HepG2 (cell line): Measurements from ENCODE around the gene SLC9A4. TPM values are rescaled to one million over a fixed set of nuclear protein-coding genes. Genes with fewer than 3 reads are reported as not detected.

Source experiments
- GZF1 ChIP-seq: sonication (generic); formaldehyde crosslinking; IDR thresholded peaks from 2 replicates; pipeline ENCODE4 v1.5.1; 2020; ENCODE audit warnings: mild to moderate bottlenecking, missing genetic modification reagents
- HDAC1 ChIP-seq: sonication (generic); formaldehyde crosslinking; IDR thresholded peaks from 2 replicates; pipeline ENCODE4 v1.5.1; 2020; ENCODE audit warnings: mild to moderate bottlenecking, missing genetic modification reagents
- HNF4G ChIP-seq, 2 experiments: sonication (generic) in 1 of 2; formaldehyde crosslinking in 1 of 2; IDR thresholded peaks; 2 replicates each; pipeline versions ENCODE4 v1.4.0 to v1.6.1; 2011 to 2020; ENCODE audit warnings: borderline replicate concordance in 2 of 2, low read depth in 2 of 2, mild to moderate bottlenecking in 2 of 2, low read length in 1 of 2, missing genetic modification reagents in 1 of 2, moderate library complexity in 1 of 2
- RBM39 ChIP-seq: fragments of 200-400 bp; formaldehyde crosslinking; IDR thresholded peaks from one replicate; pipeline ENCODE4 v1.6.1; 2018; ENCODE audit warnings: antibody characterized with exemption, mild to moderate bottlenecking, low read depth, low read length; ENCODE audit not compliant: poor library complexity, severe bottlenecking
- TEAD3 ChIP-seq: optimal IDR thresholded peaks from 2 replicates; pipeline ENCODE3; 2016; ENCODE audit warnings: borderline replicate concordance
- ZFP37 ChIP-seq: sonication (generic); formaldehyde crosslinking; IDR thresholded peaks from 2 replicates; pipeline ENCODE4 v1.4.0; 2020; ENCODE audit warnings: missing genetic modification reagents, borderline replicate concordance
- polyA plus RNA-seq, 8 experiments: library from polyadenylated mRNA; depleted of rRNA in 3 of 8; stranded (reverse) in 7 of 8; unstranded in 1 of 8; fragments of >200 nt; fragmentation: Illumina TruSeq in 4 of 8; extraction: Trizol in 4 of 8; gene quantifications; 2 replicates each; pipeline versions ENCODE4 v1.2.1 to v1.2.3, GENCODE V29; 2011 to 2016; ENCODE audit warnings: low read depth in 4 of 8, missing spikeins in 1 of 8, mixed read lengths in 1 of 8; ENCODE audit not compliant: insufficient read depth in 1 of 8
- total RNA-seq, 5 experiments: library from RNA; depleted of rRNA; stranded (reverse); fragments of >200 nt; fragmentation: Illumina TruSeq; extraction: Trizol; gene quantifications; 2 replicates each; pipeline ENCODE4 v1.2.3, GENCODE V29; 2016; ENCODE audit warnings: low read depth in 1 of 5
- TF ChIP-seq, protein P1 (sequence below): sonication (generic); formaldehyde crosslinking; IDR thresholded peaks from 2 replicates; pipeline ENCODE4 v1.5.0; 2020; ENCODE audit warnings: missing genetic modification reagents
- TF ChIP-seq, protein P2 (sequence below): sonication (generic); formaldehyde crosslinking; IDR thresholded peaks from 2 replicates; pipeline ENCODE4 v1.4.0; 2020; ENCODE audit warnings: missing genetic modification reagents, borderline replicate concordance
- TF ChIP-seq, protein P3 (sequence below): sonication (generic); formaldehyde crosslinking; IDR thresholded peaks from 2 replicates; pipeline ENCODE4; 2020; ENCODE audit warnings: missing genetic modification reagents, mild to moderate bottlenecking, borderline replicate concordance

SLC9A4 gene
- total and polyA plus RNA-seq, 2 of the 13 experiments (the other 11 are each of a cell fraction or from before 2014, with no cell fraction given) = not detected

DNA sequence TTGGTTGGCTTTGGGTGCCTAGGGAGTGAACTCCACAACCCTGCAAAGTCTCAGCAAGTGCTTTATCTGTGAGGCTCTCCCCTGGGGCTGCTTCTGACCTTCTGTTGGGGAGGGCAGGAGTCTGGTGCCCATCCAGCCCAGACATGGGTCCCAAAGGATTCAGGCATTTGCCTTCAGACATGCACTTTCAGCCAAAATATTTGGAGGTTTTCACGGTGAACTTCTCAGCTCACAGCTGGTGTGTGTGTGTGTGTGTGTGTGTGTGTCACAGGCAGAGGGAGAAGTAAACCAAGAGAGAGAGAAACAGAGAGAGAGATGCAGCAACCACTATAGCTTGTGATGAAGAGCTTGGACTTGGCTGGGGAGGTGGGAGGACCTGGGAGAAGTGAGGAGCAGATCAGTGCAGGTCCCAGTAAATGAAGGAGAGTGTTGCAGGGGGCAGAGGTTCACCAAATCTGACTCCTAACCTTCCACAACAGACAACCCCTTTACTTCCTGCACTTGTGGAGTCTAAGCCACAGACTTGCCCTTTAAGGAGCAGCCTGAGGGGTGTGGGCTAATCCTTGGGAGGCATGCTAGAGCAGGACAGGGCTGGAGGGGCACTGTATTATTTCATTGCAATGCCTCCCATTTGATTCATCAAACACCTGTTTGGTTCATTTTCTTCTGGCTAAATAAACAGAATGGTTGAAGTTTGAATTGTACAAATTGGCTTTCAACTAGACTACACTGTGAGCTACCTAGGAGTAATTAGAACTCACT is 14.1 kb downstream of the SLC9A4 start (continued):
- TF ChIP-seq ZFP37 = no peak
- TF ChIP-seq GZF1 (CRISPR knock-in tag) = no peak
- no peak for TF ChIP-seq HDAC1 (CRISPR knock-in tag)
- TF ChIP-seq, protein P1, sequence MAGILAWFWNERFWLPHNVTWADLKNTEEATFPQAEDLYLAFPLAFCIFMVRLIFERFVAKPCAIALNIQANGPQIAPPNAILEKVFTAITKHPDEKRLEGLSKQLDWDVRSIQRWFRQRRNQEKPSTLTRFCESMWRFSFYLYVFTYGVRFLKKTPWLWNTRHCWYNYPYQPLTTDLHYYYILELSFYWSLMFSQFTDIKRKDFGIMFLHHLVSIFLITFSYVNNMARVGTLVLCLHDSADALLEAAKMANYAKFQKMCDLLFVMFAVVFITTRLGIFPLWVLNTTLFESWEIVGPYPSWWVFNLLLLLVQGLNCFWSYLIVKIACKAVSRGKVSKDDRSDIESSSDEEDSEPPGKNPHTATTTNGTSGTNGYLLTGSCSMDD (CRISPR knock-in tag) = no peak
- TF ChIP-seq TEAD3 (CRISPR knock-in tag) = no peak
- TF ChIP-seq, protein P2, sequence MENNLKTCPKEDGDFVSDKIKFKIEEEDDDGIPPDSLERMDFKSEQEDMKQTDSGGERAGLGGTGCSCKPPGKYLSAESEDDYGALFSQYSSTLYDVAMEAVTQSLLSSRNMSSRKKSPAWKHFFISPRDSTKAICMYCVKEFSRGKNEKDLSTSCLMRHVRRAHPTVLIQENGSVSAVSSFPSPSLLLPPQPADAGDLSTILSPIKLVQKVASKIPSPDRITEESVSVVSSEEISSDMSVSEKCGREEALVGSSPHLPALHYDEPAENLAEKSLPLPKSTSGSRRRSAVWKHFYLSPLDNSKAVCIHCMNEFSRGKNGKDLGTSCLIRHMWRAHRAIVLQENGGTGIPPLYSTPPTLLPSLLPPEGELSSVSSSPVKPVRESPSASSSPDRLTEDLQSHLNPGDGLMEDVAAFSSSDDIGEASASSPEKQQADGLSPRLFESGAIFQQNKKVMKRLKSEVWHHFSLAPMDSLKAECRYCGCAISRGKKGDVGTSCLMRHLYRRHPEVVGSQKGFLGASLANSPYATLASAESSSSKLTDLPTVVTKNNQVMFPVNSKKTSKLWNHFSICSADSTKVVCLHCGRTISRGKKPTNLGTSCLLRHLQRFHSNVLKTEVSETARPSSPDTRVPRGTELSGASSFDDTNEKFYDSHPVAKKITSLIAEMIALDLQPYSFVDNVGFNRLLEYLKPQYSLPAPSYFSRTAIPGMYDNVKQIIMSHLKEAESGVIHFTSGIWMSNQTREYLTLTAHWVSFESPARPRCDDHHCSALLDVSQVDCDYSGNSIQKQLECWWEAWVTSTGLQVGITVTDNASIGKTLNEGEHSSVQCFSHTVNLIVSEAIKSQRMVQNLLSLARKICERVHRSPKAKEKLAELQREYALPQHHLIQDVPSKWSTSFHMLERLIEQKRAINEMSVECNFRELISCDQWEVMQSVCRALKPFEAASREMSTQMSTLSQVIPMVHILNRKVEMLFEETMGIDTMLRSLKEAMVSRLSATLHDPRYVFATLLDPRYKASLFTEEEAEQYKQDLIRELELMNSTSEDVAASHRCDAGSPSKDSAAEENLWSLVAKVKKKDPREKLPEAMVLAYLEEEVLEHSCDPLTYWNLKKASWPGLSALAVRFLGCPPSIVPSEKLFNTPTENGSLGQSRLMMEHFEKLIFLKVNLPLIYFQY = no peak
- no peak for TF ChIP-seq HNF4G (IDR thresholded peaks at IDR 0.05; ENCODE audit: borderline replicate concordance, low read depth, low read length)
- no peak for TF ChIP-seq HNF4G (CRISPR knock-in tag; IDR thresholded peaks at IDR 0.05; ENCODE audit: borderline replicate concordance, low read depth)
- TF ChIP-seq RBM39 = no peak
- TF ChIP-seq, protein P3, sequence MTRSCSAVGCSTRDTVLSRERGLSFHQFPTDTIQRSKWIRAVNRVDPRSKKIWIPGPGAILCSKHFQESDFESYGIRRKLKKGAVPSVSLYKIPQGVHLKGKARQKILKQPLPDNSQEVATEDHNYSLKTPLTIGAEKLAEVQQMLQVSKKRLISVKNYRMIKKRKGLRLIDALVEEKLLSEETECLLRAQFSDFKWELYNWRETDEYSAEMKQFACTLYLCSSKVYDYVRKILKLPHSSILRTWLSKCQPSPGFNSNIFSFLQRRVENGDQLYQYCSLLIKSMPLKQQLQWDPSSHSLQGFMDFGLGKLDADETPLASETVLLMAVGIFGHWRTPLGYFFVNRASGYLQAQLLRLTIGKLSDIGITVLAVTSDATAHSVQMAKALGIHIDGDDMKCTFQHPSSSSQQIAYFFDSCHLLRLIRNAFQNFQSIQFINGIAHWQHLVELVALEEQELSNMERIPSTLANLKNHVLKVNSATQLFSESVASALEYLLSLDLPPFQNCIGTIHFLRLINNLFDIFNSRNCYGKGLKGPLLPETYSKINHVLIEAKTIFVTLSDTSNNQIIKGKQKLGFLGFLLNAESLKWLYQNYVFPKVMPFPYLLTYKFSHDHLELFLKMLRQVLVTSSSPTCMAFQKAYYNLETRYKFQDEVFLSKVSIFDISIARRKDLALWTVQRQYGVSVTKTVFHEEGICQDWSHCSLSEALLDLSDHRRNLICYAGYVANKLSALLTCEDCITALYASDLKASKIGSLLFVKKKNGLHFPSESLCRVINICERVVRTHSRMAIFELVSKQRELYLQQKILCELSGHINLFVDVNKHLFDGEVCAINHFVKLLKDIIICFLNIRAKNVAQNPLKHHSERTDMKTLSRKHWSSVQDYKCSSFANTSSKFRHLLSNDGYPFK (CRISPR knock-in tag) = no peak
